SK-N-SH (cell line): ENCODE results near the gene MAGI2.

Source experiments
- CTCF ChIP-seq: fragments of 200-600 bp; sonication (generic); IDR thresholded peaks from 2 replicates; pipeline ENCODE4 v1.6.1; 2017; ENCODE audit warnings: antibody characterized with exemption, mild to moderate bottlenecking, moderate library complexity
- EP300 ChIP-seq, 2 experiments: IDR thresholded peaks; 2 replicates each; pipeline versions ENCODE4 v1.4.0 to v1.6.1; 2012; ENCODE audit warnings: borderline replicate concordance in 1 of 2, low read depth in 1 of 2, low read length in 1 of 2
- GATA2 ChIP-seq: sonication (generic); formaldehyde crosslinking; IDR thresholded peaks from 2 replicates; pipeline ENCODE4 v1.5.0; 2020; ENCODE audit warnings: mild to moderate bottlenecking, missing genetic modification reagents
- JUND ChIP-seq: IDR thresholded peaks from 2 replicates; pipeline ENCODE4 v1.4.0; 2012
- POLR2AphosphoS5 ChIP-seq: IDR thresholded peaks from 2 replicates; pipeline ENCODE4 v1.6.1; 2012; ENCODE audit warnings: low read depth, low read length
- RAD21 ChIP-seq: IDR thresholded peaks from 2 replicates; pipeline ENCODE4 v1.6.1; 2012; ENCODE audit warnings: mild to moderate bottlenecking, low read length
- REST ChIP-seq: IDR thresholded peaks from 2 replicates; pipeline ENCODE4 v1.6.1; 2012; ENCODE audit warnings: mild to moderate bottlenecking, low read depth, low read length, moderate library complexity
- RXRA ChIP-seq: IDR thresholded peaks from 2 replicates; pipeline ENCODE4 v1.4.0; 2012; ENCODE audit warnings: low read depth, mild to moderate bottlenecking, borderline replicate concordance
- SMC3 ChIP-seq: IDR thresholded peaks from 2 replicates; pipeline ENCODE4 v1.6.1; 2012; ENCODE audit warnings: low read depth, low read length, improper control_type of control experiment
- USF1 ChIP-seq: IDR thresholded peaks from 2 replicates; pipeline ENCODE4 v1.4.0; 2012; ENCODE audit warnings: low read depth, borderline replicate concordance
- USF2 ChIP-seq: fragments of 150-350 bp; IDR thresholded peaks from 2 replicates; pipeline ENCODE4 v1.6.1; 2017; ENCODE audit warnings: antibody characterized with exemption, low read length, low read depth, borderline replicate concordance

- no peak for TF ChIP-seq CTCF
- TF ChIP-seq EP300 (IDR thresholded peaks at IDR 0.05; ENCODE audit: borderline replicate concordance in 1 of 2, low read depth in 1 of 2, low read length in 1 of 2): no peak
- TF ChIP-seq RXRA: no peak
- TF ChIP-seq RAD21: no peak
- no peak for TF ChIP-seq POLR2AphosphoS5
- TF ChIP-seq JUND: no peak
- no peak for TF ChIP-seq SMC3
- no peak for TF ChIP-seq USF2
- no peak for TF ChIP-seq USF1
- TF ChIP-seq REST: no peak
- TF ChIP-seq GATA2 (CRISPR knock-in tag): no peak
Measured at GRCh38 chr7:78794101-78794500, 659.4 kb downstream of the MAGI2 start.
